ENCODE results near the gene OLFM2. TPM values are rescaled to one million over a fixed set of nuclear protein-coding genes. Genes with fewer than 3 reads are reported as not detected.

Gene OLFM2
- total RNA-seq, 1 experiment from 2014 or later = 19.9 TPM

DNA sequence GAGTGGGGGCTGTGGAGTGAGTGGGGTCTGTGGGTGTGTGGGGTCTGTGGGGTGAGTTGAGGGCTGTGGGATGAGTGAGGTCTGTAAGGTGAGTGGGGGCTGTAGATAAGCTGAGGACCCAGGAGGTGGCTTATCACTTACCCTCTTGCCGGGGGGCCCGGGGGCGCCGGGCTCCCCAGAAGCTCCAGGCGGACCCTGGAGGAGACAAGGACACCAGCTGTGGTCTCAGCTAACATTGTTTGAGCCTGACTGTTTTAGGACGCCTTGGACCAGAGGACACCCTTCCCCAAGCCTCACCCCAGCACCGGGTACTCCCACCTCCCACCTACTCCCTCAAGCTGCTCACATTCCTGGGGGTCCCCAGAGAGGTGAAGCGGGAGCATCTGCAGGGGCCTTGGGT, 34.2 kb upstream of the OLFM2 start:
- Histone ChIP-seq H4K20me1 (ENCODE audit: insufficient read depth) (no peaks in the 10 kb centered on the region), H3K4me2 (ENCODE audit: low read length) (no peak overlapping the region), H2AFZ (ENCODE audit: low read depth, low read length, poor library complexity, severe bottlenecking) (no peak overlapping the region), H3K27ac (ENCODE audit: low read depth, low read length) (no peak overlapping the region), H3K9ac (ENCODE audit: low read length) (no peak overlapping the region), H3K9me3 (ENCODE audit: control insufficient read depth in 1 of 2, insufficient read depth in 1 of 2, low read depth in 1 of 2, low read length in 2 of 2) (no peaks in the 10 kb centered on the region), H3K9me2 (ENCODE audit: insufficient read depth) (no peaks in the 10 kb centered on the region), H3K27me3 (ENCODE audit: insufficient read depth, low read length) (no peaks in the 10 kb centered on the region), H3K4me1 (ENCODE audit: control insufficient read depth in 1 of 2, insufficient read depth in 2 of 2, low read length in 2 of 2) (no peaks in the 10 kb centered on the region), H3K4me3 (replicated peaks in 1 of 2; ENCODE audit: low read depth in 1 of 2, low read length in 2 of 2) (no peak overlapping the region), H3K79me2 (ENCODE audit: insufficient read depth, low read length) (no peaks in the 10 kb centered on the region), H3K36me3 (ENCODE audit: control insufficient read depth in 1 of 2, insufficient read depth in 2 of 2, low read length in 2 of 2) (no peaks in the 10 kb centered on the region)
- no peak for TF ChIP-seq JUND (IDR thresholded peaks at IDR 0.05)
- no peak for TF ChIP-seq SIN3A (IDR thresholded peaks at IDR 0.05; ENCODE audit: low read depth)
- TF ChIP-seq CBX3 (IDR thresholded peaks at IDR 0.05; ENCODE audit: low read depth) = no peak
- TF ChIP-seq SRF (IDR thresholded peaks at IDR 0.05; ENCODE audit: low read depth) = no peak
- TF ChIP-seq EZH2phosphoT487 (IDR thresholded peaks at IDR 0.05; ENCODE audit: borderline replicate concordance) = no peak
- no peak for ATAC-seq
- ChIA-PET RAD21 (ENCODE audit: low non-redundant PET in 1 of 2, low total read pairs in 2 of 2, uncharacterized antibody in 2 of 2, unreplicated experiment in 2 of 2) (no interaction called here), CTCF (no interaction called here), POLR2A (no interaction called here)
- no peak for DNase-seq (ENCODE audit: low read depth, low spot score)
- BruUV-seq (replicated peaks) = no TSS peak
- intact Hi-C loops (cut with micrococcal nuclease) = no loop called here

DNA sequence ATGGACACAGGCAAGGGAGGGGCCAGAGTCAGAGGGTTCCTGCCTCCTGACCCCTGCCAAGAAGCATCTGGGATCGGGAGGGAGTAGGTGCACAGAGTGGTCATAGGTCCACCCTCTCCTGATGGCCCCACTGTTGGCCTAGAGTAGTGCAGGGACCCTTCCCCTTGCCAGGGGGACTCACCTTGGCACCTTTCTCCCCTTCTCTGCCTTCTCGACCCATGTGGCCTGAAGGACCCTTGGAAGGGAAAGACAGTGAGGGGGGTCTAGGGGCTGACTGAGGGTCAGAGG, 33.3 kb upstream of the OLFM2 start:
- no peak for TF ChIP-seq POLR2A (IDR thresholded peaks at IDR 0.05; ENCODE audit: borderline replicate concordance, extremely low read depth, insufficient read depth, insufficient read length)
- TF ChIP-seq, protein P1, sequence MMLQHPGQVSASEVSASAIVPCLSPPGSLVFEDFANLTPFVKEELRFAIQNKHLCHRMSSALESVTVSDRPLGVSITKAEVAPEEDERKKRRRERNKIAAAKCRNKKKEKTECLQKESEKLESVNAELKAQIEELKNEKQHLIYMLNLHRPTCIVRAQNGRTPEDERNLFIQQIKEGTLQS (IDR thresholded peaks at IDR 0.05) = no peak
- no peak overlapping the region for H3K27ac ChIP-seq (ENCODE audit: low read depth, low read length)
- H3K9ac ChIP-seq (ENCODE audit: low read length) = no peak overlapping the region
- intact Hi-C loops (cut with micrococcal nuclease) = no loop called here
- DNase-seq (ENCODE audit: low read depth, low spot score) = no peak
- H3K9me2 ChIP-seq (ENCODE audit: insufficient read depth) = no peaks in the 10 kb centered on the region
- no peaks in the 10 kb centered on the region for H3K4me1 ChIP-seq (ENCODE audit: control insufficient read depth in 1 of 2, insufficient read depth in 2 of 2, low read length in 2 of 2)
- H3K4me3 ChIP-seq (replicated peaks in 1 of 2; ENCODE audit: low read depth in 1 of 2, low read length in 2 of 2) = no peak overlapping the region
- H3K27me3 ChIP-seq (ENCODE audit: insufficient read depth, low read length) = no peaks in the 10 kb centered on the region
- no peak overlapping the region for H3K4me2 ChIP-seq (ENCODE audit: low read length)
- ATAC-seq = no peak
- RAD21 ChIA-PET (ENCODE audit: low non-redundant PET in 1 of 2, low total read pairs in 2 of 2, uncharacterized antibody in 2 of 2, unreplicated experiment in 2 of 2) = no interaction called here
- no peaks in the 10 kb centered on the region for H3K79me2 ChIP-seq (ENCODE audit: insufficient read depth, low read length)
- H4K20me1 ChIP-seq (ENCODE audit: insufficient read depth) = no peaks in the 10 kb centered on the region
- H3K9me3 ChIP-seq (ENCODE audit: control insufficient read depth in 1 of 2, insufficient read depth in 1 of 2, low read depth in 1 of 2, low read length in 2 of 2) = no peaks in the 10 kb centered on the region
- no TSS peak for BruUV-seq (replicated peaks)
- CTCF ChIA-PET = no interaction called here
- no peak overlapping the region for H2AFZ ChIP-seq (ENCODE audit: low read depth, low read length, poor library complexity, severe bottlenecking)
- POLR2A ChIA-PET = no interaction called here
- no peaks in the 10 kb centered on the region for H3K36me3 ChIP-seq (ENCODE audit: control insufficient read depth in 1 of 2, insufficient read depth in 2 of 2, low read length in 2 of 2)
